ENCODE data around the gene EIF4G3. TPM values are rescaled to one million over a fixed set of nuclear protein-coding genes. Genes with fewer than 3 reads are reported as not detected.

EIF4G3 gene
- total RNA-seq, 4 donors from 2014 or later: 42.1 to 63.2 (median 43.5) TPM

- DNase-seq: no peak
- Histone ChIP-seq H3K27ac (no peak overlapping the region), H3K4me1 (peaks cover 27 to 28% of the 10 kb centered on the region in 2 donors), H3K4me3 (no peak overlapping the region), H3K9me3 (no peaks in the 10 kb centered on the region), H3K27me3 (no peaks in the 10 kb centered on the region), H3K36me3 (no peaks in the 10 kb centered on the region)
- TF ChIP-seq CTCF (IDR thresholded peaks at IDR 0.05 in 4 of 5, conservative IDR thresholded peaks at IDR 0.05 in 1 of 5) (no peak), POLR2A (IDR thresholded peaks at IDR 0.05) (no peak)
- in situ Hi-C loops (cut with MboI; ENCODE audit: low sequenced_read_pairs in 4 of 4) (no loop called here), intact Hi-C loops (cut with DNase I; ENCODE audit: low total_unique reads) (no loop called here)
- ATAC-seq: no peak
Observed at GRCh38 chr1:21157054-21157453, 19.6 kb downstream of the EIF4G3 start.

GRCh38 chr1:21156019-21156418 lies 20.7 kb downstream of the EIF4G3 start:
- no peaks in the 10 kb centered on the region for H3K27me3 ChIP-seq
- DNase-seq: no peak
- intact Hi-C loops (cut with DNase I; ENCODE audit: low total_unique reads): no loop called here
- in situ Hi-C loops (cut with MboI; ENCODE audit: low sequenced_read_pairs in 4 of 4): no loop called here
- no peak overlapping the region for H3K4me3 ChIP-seq
- no peak for TF ChIP-seq CTCF (IDR thresholded peaks at IDR 0.05 in 4 of 5, conservative IDR thresholded peaks at IDR 0.05 in 1 of 5)
- no peak for TF ChIP-seq POLR2A (IDR thresholded peaks at IDR 0.05)
- ATAC-seq: no peak
- H3K9me3 ChIP-seq: no peaks in the 10 kb centered on the region
- H3K27ac ChIP-seq: no peak overlapping the region
- no peaks in the 10 kb centered on the region for H3K36me3 ChIP-seq
- H3K4me1 ChIP-seq: peaks cover 27 to 32% of the 10 kb centered on the region in 2 donors

- Histone ChIP-seq H3K9me3 (no peaks in the 10 kb centered on the region), H3K36me3 (no peaks in the 10 kb centered on the region), H3K27me3 (no peaks in the 10 kb centered on the region), H3K27ac (no peak overlapping the region), H3K4me3 (no peak overlapping the region), H3K4me1 (peaks cover 31 to 41% of the 10 kb centered on the region in 2 donors)
- ATAC-seq (no peak), DNase-seq (no peak)
- intact Hi-C loops (cut with DNase I; ENCODE audit: low total_unique reads): no loop called here
- in situ Hi-C loops (cut with MboI; ENCODE audit: low sequenced_read_pairs in 4 of 4): no loop called here
- TF ChIP-seq POLR2A (IDR thresholded peaks at IDR 0.05) (no peak), CTCF (IDR thresholded peaks at IDR 0.05 in 4 of 5, conservative IDR thresholded peaks at IDR 0.05 in 1 of 5) (no peak)
Observed at GRCh38 chr1:21154717-21155116, 22.0 kb downstream of the EIF4G3 start.

GRCh38 chr1:21153388-21153787 lies 23.3 kb downstream of the EIF4G3 start:
- no peak for DNase-seq
- Histone ChIP-seq H3K4me1 (peaks cover 35 to 47% of the 10 kb centered on the region in 2 donors), H3K27ac (peak overlapping the region in 2 of 4 donors; percentile 54 to 60), H3K36me3 (no peaks in the 10 kb centered on the region), H3K4me3 (no peak overlapping the region), H3K27me3 (no peaks in the 10 kb centered on the region), H3K9me3 (no peaks in the 10 kb centered on the region)
- ATAC-seq: no peak
- TF ChIP-seq POLR2A (IDR thresholded peaks at IDR 0.05) (no peak), CTCF (IDR thresholded peaks at IDR 0.05 in 4 of 5, conservative IDR thresholded peaks at IDR 0.05 in 1 of 5) (no peak)
- in situ Hi-C loops (cut with MboI; ENCODE audit: low sequenced_read_pairs in 4 of 4) (no loop called here), intact Hi-C loops (cut with DNase I; ENCODE audit: low total_unique reads) (no loop called here)

Measured in gastrocnemius medialis (tissue), 4 donors.